A549 (cell line): ENCODE data around the gene CD83. TPM values are rescaled to one million over a fixed set of nuclear protein-coding genes. Genes with fewer than 3 reads are reported as not detected.

Experiments
- ATAC-seq, 2 experiments: fragments of 200-7000 bp in 1 of 2; fragments of >200 bp in 1 of 2; cut with Nextera tagmentation in 1 of 2; cut with Tn5 transposase in 1 of 2; 3 replicates each; pipeline versions ENCODE4 v1.8.0 to v1.9.1; 2018 to 2020; ENCODE audit warnings: mild to moderate bottlenecking in 1 of 2, moderate library complexity in 1 of 2
- CTCF ChIA-PET: fragments of 300-600 bp; sonication (Branson Sonifier 250); formaldehyde crosslinking; extraction: SDS; loops from one replicate; lab custom pipeline; 2021; ENCODE audit warnings: antibody characterized with exemption, inconsistent platforms; lab: Yijun Ruan, JAX
- POLR2A ChIA-PET: fragments of 350-600 bp; formaldehyde crosslinking; extraction: SDS; loops from one replicate; lab custom pipeline; 2021; ENCODE audit warnings: antibody characterized with exemption, inconsistent platforms; lab: Yijun Ruan, JAX
- DNase-seq, 2 experiments: peaks; one replicate each; pipeline versions ENCODE4 v3.0.0 to v3.0.0-alpha.2; 2011 to 2016; ENCODE audit warnings: low read depth in 1 of 2, low spot score in 1 of 2
- FAIRE-seq: peaks from 2 replicates; lab custom pipeline; 2011; peaks lifted over from hg19 to GRCh38; lab: Jason Lieb, UNC
- H3K27ac ChIP-seq, 2 experiments: fragments of >200 bp; sonication (Bioruptor Twin); formaldehyde crosslinking; 3 replicates each; pipeline ENCODE4 v1.5.1; 2016 to 2017
- H3K4me1 ChIP-seq: fragments of >200 bp; sonication (Bioruptor Twin); formaldehyde crosslinking; 3 replicates; pipeline ENCODE4 v1.6.1; 2016
- H3K4me2 ChIP-seq: fragments of >200 bp; sonication (Bioruptor Twin); formaldehyde crosslinking; 3 replicates; pipeline ENCODE4 v1.6.1; 2016
- H3K4me3 ChIP-seq: fragments of >200 bp; sonication (Bioruptor Twin); formaldehyde crosslinking; 3 replicates; pipeline ENCODE4 v1.5.1; 2016
- H3K9me3 ChIP-seq: fragments of >200 bp; sonication (Bioruptor Twin); formaldehyde crosslinking; 3 replicates; pipeline ENCODE4 v1.6.1; 2016
- ATOH8 ChIP-seq: fragments of 250-450 bp; sonication (Bioruptor Pico); IDR thresholded peaks from 2 replicates; pipeline ENCODE4 v1.5.0; 2020; ENCODE audit warnings: low read depth, mild to moderate bottlenecking, moderate library complexity
- BHLHE40 ChIP-seq: IDR thresholded peaks from 2 replicates; pipeline ENCODE4 v1.6.1; 2012; ENCODE audit warnings: low read depth, low read length, inconsistent platforms
- CBX8 ChIP-seq: fragments of 200-600 bp; sonication (generic); IDR thresholded peaks from 2 replicates; pipeline ENCODE4 v1.6.1; 2016
- GATA3 ChIP-seq: IDR thresholded peaks from 2 replicates; pipeline ENCODE4 v1.6.1; 2012; ENCODE audit warnings: borderline replicate concordance
- HDAC2 ChIP-seq: fragments of 200-600 bp; sonication (generic); IDR thresholded peaks from 2 replicates; pipeline ENCODE4 v1.6.1; 2016
- HEYL ChIP-seq: fragments of 250-450 bp; sonication (Bioruptor Pico); IDR thresholded peaks from 2 replicates; pipeline ENCODE4 v1.8.0; 2021; ENCODE audit warnings: mild to moderate bottlenecking, moderate library complexity
- HMGXB4 ChIP-seq: fragments of 250-450 bp; sonication (Bioruptor Pico); IDR thresholded peaks from 2 replicates; pipeline ENCODE4 v1.5.0; 2021; ENCODE audit warnings: mild to moderate bottlenecking, moderate library complexity, borderline replicate concordance
- HOXA7 ChIP-seq: fragments of 250-450 bp; sonication (Bioruptor Pico); IDR thresholded peaks from 2 replicates; pipeline ENCODE4 v1.5.0; 2020; ENCODE audit warnings: mild to moderate bottlenecking, moderate library complexity
- HOXB13 ChIP-seq: fragments of 250-450 bp; sonication (Bioruptor Pico); IDR thresholded peaks from 2 replicates; pipeline ENCODE4 v1.5.0; 2020; ENCODE audit warnings: low read depth, mild to moderate bottlenecking, moderate library complexity
- HOXB5 ChIP-seq: fragments of 250-450 bp; sonication (Bioruptor Pico); IDR thresholded peaks from 2 replicates; pipeline ENCODE4 v1.5.0; 2020; ENCODE audit warnings: mild to moderate bottlenecking, moderate library complexity
- JUN ChIP-seq, 2 experiments: fragments of >200 bp; sonication (Bioruptor Twin); formaldehyde crosslinking; IDR thresholded peaks; 2 replicates in 1 of 2; 3 replicates in 1 of 2; pipeline ENCODE4 v1.6.1; 2016 to 2017
- KDM1A ChIP-seq: fragments of 200-600 bp; sonication (generic); IDR thresholded peaks from 2 replicates; pipeline ENCODE4 v1.6.1; 2016; ENCODE audit warnings: low read depth, mild to moderate bottlenecking
- MAFK ChIP-seq: fragments of 450-650 bp; IDR thresholded peaks from 2 replicates; pipeline ENCODE4 v1.6.1; 2014; ENCODE audit not compliant: partially characterized antibody
- MAZ ChIP-seq: fragments of 150-350 bp; IDR thresholded peaks from 2 replicates; pipeline ENCODE4 v1.6.1; 2014; ENCODE audit warnings: antibody characterized with exemption, low read depth, low read length, borderline replicate concordance
- MYC ChIP-seq: IDR thresholded peaks from 2 replicates; pipeline ENCODE4 v1.6.1; 2012; ENCODE audit warnings: mild to moderate bottlenecking, inconsistent platforms, low read length, improper control_type of control experiment, borderline replicate concordance
- NFE2L2 ChIP-seq: fragments of 150-350 bp; conservative IDR thresholded peaks from 2 replicates; pipeline ENCODE4 v1.6.1; 2014; ENCODE audit warnings: low read length
- NPAS2 ChIP-seq: fragments of 250-450 bp; sonication (Bioruptor Pico); IDR thresholded peaks from 2 replicates; pipeline ENCODE4 v1.8.0; 2022; ENCODE audit warnings: mild to moderate bottlenecking, moderate library complexity, borderline replicate concordance
- POLR2AphosphoS2 ChIP-seq: conservative IDR thresholded peaks from 2 replicates; pipeline ENCODE4 v1.6.1; 2012; ENCODE audit warnings: low read length, improper control_type of control experiment, inconsistent platforms
- RAD21 ChIP-seq, 2 experiments: fragments of >200 bp in 1 of 2; sonication (Bioruptor Twin) in 1 of 2; formaldehyde crosslinking in 1 of 2; IDR thresholded peaks in 1 of 2; conservative IDR thresholded peaks in 1 of 2; 2 replicates in 1 of 2; 3 replicates in 1 of 2; pipeline ENCODE4 v1.6.1; 2012 to 2018; ENCODE audit warnings: inconsistent platforms in 1 of 2
- REST ChIP-seq: fragments of 200-600 bp; sonication (generic); IDR thresholded peaks from 2 replicates; pipeline ENCODE4 v1.6.1; 2016; ENCODE audit warnings: antibody characterized with exemption, mild to moderate bottlenecking, moderate library complexity
- RFX5 ChIP-seq: fragments of 450-650 bp; IDR thresholded peaks from 2 replicates; pipeline ENCODE4 v1.7.1; 2014; ENCODE audit warnings: antibody characterized with exemption, mild to moderate bottlenecking, moderate library complexity
- SMC3 ChIP-seq: fragments of >200 bp; sonication (Bioruptor Twin); formaldehyde crosslinking; IDR thresholded peaks from 3 replicates; pipeline ENCODE4 v1.6.1; 2018; ENCODE audit warnings: inconsistent platforms
- SREBF2 ChIP-seq: fragments of 450-650 bp; IDR thresholded peaks from 2 replicates; pipeline ENCODE4 v1.6.1; 2014; ENCODE audit warnings: mild to moderate bottlenecking, moderate library complexity
- USF2 ChIP-seq: fragments of 450-650 bp; IDR thresholded peaks from 2 replicates; pipeline ENCODE4 v1.6.1; 2014; ENCODE audit warnings: antibody characterized with exemption
- ZC3H11A ChIP-seq: fragments of 450-650 bp; IDR thresholded peaks from 2 replicates; pipeline ENCODE4 v1.6.1; 2014; ENCODE audit warnings: antibody characterized with exemption, mild to moderate bottlenecking
- ZNF302 ChIP-seq: fragments of 250-450 bp; sonication (Bioruptor Pico); IDR thresholded peaks from 2 replicates; pipeline ENCODE4 v1.9.0; 2021; ENCODE audit warnings: inconsistent platforms, mild to moderate bottlenecking, moderate library complexity
- WGBS: methylation state at CpG from one replicate; pipeline ENCODE4 v1.1.6; 2017; ENCODE audit errors: missing lambda C conversion rate; 5-methylcytosine and 5-hydroxymethylcytosine counted together
- polyA plus RNA-seq, 4 experiments: library from polyadenylated mRNA; depleted of rRNA in 3 of 4; stranded (reverse); fragments of >200 nt; fragmentation: RNase III in 1 of 4; extraction: RNeasy Plus Mini Kit Qiagen cat#74134 plus additional on column Dnase treatment in 1 of 4; gene quantifications; 2 replicates in 3 of 4; 3 replicates in 1 of 4; pipeline ENCODE4 v1.2.3, GENCODE V29; 2011 to 2017
- TF ChIP-seq, protein P1 (sequence below): fragments of 150-350 bp; IDR thresholded peaks from 2 replicates; pipeline ENCODE4 v1.6.1; 2014; ENCODE audit warnings: low read depth, mild to moderate bottlenecking, low read length

The CD83 gene
- polyA plus RNA-seq, 2 of the 4 experiments (the other 2 are of a cell fraction) = 0.79 to 0.94 TPM

- H3K4me3 ChIP-seq = no peak overlapping the region
- no peaks in the 10 kb centered on the region for H3K4me1 ChIP-seq
- WGBS = 33% methylated on average over 1 of the region's 1 CpG
- ChIA-PET POLR2A (no interaction called here), CTCF (interaction anchor here (1.0 to 2.6 kb wide), 3 partner anchors 19 to 357 kb away, joined by 3 to 9 read pairs (median 3); no protein-coding TSS in a partner anchor)
- ATAC-seq (no peak), FAIRE-seq (no peak), DNase-seq (no peak)
- H3K4me2 ChIP-seq = no peak overlapping the region
- no peak for TF ChIP-seq NFE2L2
- no peak for TF ChIP-seq MYC
- no peak for TF ChIP-seq SREBF2
- no peak for TF ChIP-seq MAZ
- no peak for TF ChIP-seq RAD21 (conservative IDR thresholded peaks at IDR 0.05 in 1 of 2, IDR thresholded peaks at IDR 0.05 in 1 of 2)
- no peak for TF ChIP-seq POLR2AphosphoS2
- TF ChIP-seq, protein P1, sequence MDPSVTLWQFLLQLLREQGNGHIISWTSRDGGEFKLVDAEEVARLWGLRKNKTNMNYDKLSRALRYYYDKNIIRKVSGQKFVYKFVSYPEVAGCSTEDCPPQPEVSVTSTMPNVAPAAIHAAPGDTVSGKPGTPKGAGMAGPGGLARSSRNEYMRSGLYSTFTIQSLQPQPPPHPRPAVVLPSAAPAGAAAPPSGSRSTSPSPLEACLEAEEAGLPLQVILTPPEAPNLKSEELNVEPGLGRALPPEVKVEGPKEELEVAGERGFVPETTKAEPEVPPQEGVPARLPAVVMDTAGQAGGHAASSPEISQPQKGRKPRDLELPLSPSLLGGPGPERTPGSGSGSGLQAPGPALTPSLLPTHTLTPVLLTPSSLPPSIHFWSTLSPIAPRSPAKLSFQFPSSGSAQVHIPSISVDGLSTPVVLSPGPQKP = no peak
- TF ChIP-seq USF2 = no peak
- no peak for TF ChIP-seq CBX8
- no peak for TF ChIP-seq RFX5
- no peak for TF ChIP-seq HEYL
- no peak for TF ChIP-seq NPAS2 (CRISPR knock-in tag)
- TF ChIP-seq JUN (IDR thresholded peaks at IDR 0.05) = no peak
- no peak for TF ChIP-seq SMC3
- TF ChIP-seq BHLHE40 = no peak
- no peak for TF ChIP-seq HMGXB4 (CRISPR knock-in tag)
- TF ChIP-seq ZNF302 (CRISPR knock-in tag) = no peak
- TF ChIP-seq HOXB13 (CRISPR knock-in tag) = no peak
- no peak for TF ChIP-seq ZC3H11A
- no peak for TF ChIP-seq KDM1A
- no peak overlapping the region for H3K27ac ChIP-seq
- H3K9me3 ChIP-seq = no peaks in the 10 kb centered on the region
Observed at GRCh38 chr6:14151773-14152172, 34.2 kb downstream of the CD83 start.

DNA sequence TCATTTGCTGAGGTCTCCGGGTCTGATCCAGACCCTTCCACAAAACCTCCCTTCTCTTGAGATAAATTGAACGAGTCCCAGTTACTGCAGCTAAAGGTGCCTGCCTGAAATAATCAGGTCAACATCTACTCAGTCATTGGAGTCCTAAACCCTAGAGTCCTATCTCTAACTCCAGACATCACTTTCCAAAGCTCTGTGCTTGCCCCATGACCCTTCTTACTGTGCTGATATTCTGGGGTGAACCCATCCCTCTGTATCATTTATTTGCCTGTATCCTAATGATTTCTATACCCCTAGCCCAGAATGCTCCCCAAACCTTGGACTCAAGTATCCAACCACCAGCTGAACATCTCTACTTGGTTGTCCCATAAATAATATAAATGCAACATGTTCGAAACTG is 35.7 kb downstream of the CD83 start:
- 40% methylated on average over 3 of the region's 3 CpGs for WGBS
- FAIRE-seq (no peak), DNase-seq (no peak), ATAC-seq (no peak)
- ChIA-PET CTCF (interaction anchor here (1.1 kb wide), 1 partner anchor 8 kb away, joined by 3 read pairs; no protein-coding TSS in a partner anchor), POLR2A (no interaction called here)
- Histone ChIP-seq H3K4me3 (no peak overlapping the region), H3K4me1 (no peaks in the 10 kb centered on the region), H3K9me3 (no peaks in the 10 kb centered on the region), H3K27ac (no peak overlapping the region), H3K4me2 (no peak overlapping the region)
- TF ChIP-seq KDM1A (no peak), HOXA7 (CRISPR knock-in tag) (no peak), REST (no peak), HDAC2 (no peak), BHLHE40 (no peak), GATA3 (no peak), MAFK (no peak), ATOH8 (CRISPR knock-in tag) (no peak), HOXB5 (CRISPR knock-in tag) (no peak)
